Tibial nerve (tissue), 4 donors: ENCODE data around the gene GRIK5.

Experiments used
- CTCF ChIP-seq, 5 experiments: fragments of 200-600 bp in 3 of 5; fragments of 450-650 bp in 2 of 5; sonication (generic) in 3 of 5; IDR thresholded peaks; one replicate each; pipeline ENCODE4 v1.5.1; 2016 to 2019; ENCODE audit warnings: antibody characterized with exemption in 5 of 5, mild to moderate bottlenecking in 3 of 5, moderate library complexity in 2 of 5
- EP300 ChIP-seq, 2 donors: sonication (generic); formaldehyde crosslinking; IDR thresholded peaks; one replicate each; pipeline ENCODE4 v1.6.1; 2017; ENCODE audit warnings: antibody characterized with exemption in 2 of 2, mild to moderate bottlenecking in 1 of 2
- POLR2A ChIP-seq, 2 donors: fragments of 450-650 bp; IDR thresholded peaks; one replicate each; pipeline ENCODE4 v1.6.1; 2017; ENCODE audit warnings: antibody characterized with exemption in 2 of 2, mild to moderate bottlenecking in 2 of 2, moderate library complexity in 2 of 2

GRCh38 chr19:42090672-42091071 is 20.7 kb upstream of the GRIK5 start:
- no peak for TF ChIP-seq CTCF (IDR thresholded peaks at IDR 0.05)
- TF ChIP-seq EP300 (IDR thresholded peaks at IDR 0.05) = no peak
- TF ChIP-seq POLR2A (IDR thresholded peaks at IDR 0.05) = no peak
